Measurements from ENCODE around the gene PCSK5.
"Not testable (repeated sequence)": the region's sequence is repeated elsewhere in the genome, so short reads cannot be mapped to it uniquely, and the experiment has no call there.

PCSK5 gene

DNA sequence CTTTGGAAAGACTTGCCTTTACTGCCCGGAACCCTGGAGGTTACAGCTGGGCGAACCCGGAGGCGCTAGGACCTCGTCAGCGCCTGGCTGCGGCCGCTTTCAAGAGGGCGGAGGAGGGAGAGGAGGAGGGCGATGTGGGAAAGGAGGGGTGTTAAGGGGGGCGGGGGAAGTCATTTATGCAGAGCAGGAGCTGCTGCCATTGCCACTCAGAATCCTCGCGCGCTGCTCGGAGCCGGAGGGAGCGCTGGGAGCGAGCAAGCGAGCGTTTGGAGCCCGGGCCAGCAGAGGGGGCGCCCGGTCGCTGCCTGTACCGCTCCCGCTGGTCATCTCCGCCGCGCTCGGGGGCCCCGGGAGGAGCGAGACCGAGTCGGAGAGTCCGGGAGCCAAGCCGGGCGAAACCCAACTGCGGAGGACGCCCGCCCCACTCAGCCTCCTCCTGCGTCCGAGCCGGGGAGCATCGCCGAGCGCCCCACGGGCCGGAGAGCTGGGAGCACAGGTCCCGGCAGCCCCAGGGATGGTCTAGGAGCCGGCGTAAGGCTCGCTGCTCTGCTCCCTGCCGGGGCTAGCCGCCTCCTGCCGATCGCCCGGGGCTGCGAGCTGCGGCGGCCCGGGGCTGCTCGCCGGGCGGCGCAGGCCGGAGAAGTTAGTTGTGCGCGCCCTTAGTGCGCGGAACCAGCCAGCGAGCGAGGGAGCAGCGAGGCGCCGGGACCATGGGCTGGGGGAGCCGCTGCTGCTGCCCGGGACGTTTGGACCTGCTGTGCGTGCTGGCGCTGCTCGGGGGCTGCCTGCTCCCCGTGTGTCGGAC is at the start of gene PCSK5:
Gene PCSK5 (plus strand): TSS at position 202 of the 805 bp plus-strand sequence. CDS start 509 bp downstream, at position 711.
- peak; percentile 91 for DNase-seq

DNA sequence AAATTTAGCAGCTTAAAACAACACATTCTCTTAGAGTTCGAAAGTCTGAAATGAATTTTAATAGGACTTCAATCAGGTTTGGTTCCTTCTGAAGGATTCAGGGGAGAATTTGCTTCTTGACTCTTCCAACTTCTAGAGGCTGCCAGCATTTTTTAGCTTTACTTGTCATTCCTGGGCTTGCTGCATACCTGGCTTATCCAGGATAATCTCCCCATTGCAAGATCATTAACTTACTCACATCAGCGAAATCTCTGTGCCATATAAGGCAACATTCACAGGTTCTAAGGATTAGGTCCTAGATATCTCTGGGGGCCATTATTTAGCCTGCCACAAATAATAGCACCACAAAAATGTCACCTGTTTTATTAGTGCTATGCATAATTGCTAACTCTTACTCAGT is 46.2 kb upstream of the PCSK5 start:
- DNase-seq: no peak

DNA sequence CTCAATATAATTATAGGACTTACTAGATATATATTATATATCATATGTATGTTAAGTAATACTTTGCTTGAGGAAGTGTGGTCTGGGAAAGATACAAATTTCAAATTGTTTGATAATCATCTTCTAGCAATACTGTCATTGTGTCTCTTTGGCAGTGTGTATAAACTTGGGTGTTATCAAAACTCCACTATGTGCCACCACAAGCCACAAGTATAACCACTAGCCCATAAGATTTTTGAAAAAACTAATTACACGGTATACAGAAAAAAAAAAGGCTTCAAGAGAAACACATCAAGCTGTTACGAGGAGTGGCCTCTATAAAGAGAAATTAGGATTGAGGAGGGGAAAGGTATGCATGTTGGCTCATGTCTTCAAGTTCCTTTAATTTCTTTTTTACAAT is 44.7 kb upstream of the PCSK5 start:
- DNase-seq: no peak

DNA sequence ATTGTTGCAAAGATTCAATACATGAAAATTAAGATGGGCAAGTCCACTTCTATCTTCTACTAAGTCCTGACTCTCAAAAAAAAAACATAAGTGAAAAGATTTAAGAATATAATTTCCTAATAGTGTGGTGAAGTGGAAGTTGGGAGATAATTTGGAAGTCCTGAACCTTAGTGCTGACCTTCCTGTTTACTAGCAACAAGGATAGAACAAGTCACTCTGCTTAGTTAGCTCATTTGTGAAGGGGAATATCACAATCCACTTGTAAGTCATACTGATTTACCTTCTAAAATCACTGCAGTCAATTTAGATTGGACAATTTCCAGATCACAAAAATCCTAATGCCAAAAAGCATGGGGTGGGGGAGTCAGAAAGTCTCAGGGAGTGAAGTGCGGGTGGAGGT is 43.4 kb upstream of the PCSK5 start:
- no peak for DNase-seq

DNA sequence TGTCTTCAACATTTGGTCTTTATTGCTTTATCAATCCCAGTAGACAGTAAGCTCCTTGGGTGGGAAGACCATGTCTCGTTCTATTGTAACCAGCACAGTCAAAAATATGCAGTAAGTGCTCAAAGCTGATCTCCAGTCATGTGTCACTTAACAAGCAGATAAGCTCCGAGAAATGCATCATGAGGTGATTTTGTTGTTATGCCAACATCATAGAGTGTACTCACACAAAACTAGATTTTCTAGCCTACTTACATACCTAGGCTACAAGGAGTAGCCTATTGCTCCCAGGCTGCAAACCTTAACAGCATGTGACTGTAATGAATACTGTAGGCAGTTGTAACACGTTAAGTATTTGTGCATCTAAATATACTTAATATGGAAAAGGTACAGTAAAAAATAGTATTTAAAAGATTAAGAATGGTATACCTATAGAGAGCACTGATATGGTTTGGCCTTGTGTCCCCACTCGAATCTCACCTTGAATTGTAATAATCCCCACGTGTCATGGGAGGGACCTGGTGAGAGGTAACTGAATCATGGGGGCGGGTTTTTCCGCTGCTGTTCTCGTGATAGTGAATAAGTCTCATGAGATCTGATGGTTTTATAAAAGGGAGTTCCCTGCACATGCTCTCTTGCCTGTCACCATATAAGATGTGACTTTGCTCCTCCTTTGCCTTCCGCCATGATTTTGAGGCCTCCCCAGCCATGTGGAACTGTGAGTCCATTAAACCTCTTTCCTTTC is 39.8 kb upstream of the PCSK5 start:
- DNase-seq: no peak

DNA sequence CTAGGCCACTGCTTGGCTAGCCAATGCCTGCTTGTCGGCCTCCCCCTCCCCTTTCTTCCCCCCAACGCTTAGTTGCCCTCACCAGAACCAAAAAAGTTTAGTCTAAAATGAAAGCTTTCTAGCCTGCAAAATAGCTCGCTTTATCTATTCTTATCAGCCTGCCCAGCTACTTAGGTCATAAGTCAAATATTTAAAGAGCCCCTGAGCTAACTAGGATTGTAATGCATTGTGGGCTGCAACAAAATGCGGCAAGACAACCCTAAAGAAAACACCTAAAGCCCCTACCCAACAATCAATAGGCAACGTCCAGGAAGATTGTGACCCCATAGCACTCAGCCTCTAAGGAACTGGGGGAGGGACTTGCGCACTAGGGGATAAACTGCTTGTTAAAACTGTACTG is 38.6 kb upstream of the PCSK5 start:
- no peak for DNase-seq

DNA sequence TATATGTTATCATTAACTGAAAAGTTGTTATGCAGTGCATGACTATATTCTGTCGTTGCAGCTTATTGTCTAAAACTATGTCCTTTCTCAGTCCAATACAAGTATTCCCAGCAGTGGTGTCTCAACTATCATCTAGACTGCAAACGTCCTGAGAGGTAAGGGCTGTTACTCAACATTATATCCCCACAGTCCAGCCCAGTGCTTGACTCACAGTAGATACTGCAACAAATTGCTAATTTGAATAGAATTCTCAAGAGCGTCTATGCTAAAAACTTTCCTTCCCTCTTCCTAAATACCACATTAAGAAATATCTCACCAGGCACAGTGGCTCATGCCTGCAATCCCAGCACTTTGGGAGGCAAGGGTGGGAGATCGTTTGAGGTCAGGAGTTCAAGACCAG is 37.7 kb upstream of the PCSK5 start:
- no peak for DNase-seq

DNA sequence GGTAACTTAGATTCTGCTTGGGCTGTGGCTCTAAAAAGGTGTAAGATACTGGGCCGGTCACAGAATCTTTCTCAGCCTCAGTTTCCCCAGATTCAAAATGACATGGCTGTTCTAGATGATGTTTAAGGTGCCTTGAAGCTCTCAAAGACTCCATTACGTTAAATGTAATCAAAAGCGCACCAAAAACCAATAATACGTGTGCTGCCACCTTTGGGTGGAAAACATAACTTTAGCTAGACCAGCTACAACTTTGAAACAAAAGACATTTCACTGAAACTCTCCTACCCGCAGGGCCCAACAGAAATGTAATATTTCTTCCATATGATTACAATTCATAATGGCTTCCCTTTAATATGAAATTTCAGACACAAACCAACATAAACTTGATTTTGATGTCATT is 35.0 kb upstream of the PCSK5 start:
- DNase-seq: peak; percentile 31

DNA sequence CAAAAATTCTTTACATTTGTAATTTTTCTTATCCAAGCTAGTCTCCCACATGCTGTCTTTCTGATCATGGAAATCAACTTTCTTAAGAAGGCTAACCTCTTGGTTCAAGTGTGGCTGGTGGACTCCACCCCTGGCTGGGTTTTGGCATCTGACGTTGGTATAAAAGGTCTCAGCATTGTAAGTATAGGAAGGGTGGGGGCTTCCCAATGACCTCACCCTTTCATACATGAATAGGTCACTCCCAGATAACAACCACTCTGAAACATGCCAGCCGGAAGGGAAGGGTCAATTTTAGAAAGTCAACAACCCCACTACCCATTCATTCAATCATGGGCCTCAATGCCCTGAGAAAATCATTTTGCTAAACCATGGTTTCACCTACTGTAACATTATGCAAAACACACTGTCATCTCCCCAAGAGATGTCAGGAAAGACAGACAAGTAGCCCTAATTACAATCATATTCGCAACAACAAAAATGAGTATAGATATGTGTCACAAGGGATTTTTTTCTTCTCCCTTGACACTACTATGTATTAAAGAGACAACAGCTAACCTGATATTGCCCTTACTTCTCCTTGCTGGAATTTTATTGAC is 31.9 kb upstream of the PCSK5 start:
- DNase-seq: no peak

DNA sequence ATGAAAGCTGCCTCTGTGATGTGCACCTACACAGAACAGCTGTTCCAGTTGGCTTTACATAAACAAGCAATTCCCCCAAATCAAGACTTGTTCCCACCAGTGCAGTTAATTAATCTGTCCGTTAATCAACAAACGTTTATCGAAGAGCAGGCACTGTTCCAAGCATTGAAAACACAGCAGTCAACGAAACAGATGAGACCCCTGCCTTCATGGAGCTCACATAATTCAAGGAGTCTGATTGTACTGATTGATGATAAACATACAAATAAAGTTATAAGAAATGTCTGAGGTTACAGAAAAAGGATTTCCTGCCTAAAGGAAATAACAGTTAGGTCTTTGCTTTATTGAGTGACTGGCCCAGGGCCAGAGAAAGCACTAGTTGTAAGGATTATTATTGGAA is 26.2 kb upstream of the PCSK5 start:
- DNase-seq: no peak

DNA sequence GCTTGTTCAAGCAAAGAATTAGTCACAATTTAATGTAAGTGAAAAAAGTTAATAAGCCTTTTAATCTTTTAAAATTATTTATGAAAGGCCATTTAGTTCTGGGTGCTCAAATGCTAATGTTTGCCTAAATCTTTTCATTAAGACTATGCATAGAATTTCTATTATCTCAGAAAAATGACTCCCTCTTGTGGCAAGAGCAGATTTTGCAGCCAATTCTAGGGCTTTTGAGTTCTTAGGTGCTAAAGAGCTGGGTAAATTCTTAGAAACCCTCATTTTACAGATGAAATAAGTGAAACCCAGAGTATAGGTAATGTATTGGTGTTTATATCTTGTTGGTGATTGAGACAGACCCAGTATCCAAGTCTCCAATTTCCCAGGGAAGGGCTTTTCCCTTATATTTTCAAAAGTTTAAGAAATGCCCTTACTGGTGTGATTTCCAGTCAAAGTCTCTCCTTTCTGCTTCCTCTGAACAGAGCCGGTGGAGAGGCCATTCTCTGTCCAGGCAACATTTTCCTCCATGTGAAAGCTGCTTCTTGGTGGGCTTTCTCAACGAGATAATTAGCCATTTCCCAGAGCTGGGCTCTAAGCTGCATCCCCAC is 24.1 kb upstream of the PCSK5 start:
- DNase-seq: peak; percentile 70

DNA sequence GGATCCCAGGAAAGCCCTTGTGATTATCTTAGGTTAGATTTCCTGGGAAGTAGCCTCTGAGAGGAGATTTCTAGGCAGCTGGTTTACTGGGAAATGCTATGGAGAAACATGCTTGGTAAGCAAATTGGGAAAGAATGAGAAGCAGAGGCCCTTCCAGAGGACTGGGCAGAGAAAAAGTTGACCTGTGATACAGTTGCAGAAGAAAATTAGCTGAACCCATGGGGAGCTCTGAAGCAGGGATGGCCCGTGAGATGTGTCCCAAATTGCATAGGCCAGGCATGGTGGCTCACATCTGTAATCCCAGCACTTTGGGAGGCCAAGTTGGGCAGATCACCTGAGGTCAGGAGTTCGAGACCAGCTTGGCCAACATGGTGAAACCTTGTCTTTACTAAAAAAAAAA is 21.9 kb upstream of the PCSK5 start:
- not testable (repeated sequence) for DNase-seq

DNA sequence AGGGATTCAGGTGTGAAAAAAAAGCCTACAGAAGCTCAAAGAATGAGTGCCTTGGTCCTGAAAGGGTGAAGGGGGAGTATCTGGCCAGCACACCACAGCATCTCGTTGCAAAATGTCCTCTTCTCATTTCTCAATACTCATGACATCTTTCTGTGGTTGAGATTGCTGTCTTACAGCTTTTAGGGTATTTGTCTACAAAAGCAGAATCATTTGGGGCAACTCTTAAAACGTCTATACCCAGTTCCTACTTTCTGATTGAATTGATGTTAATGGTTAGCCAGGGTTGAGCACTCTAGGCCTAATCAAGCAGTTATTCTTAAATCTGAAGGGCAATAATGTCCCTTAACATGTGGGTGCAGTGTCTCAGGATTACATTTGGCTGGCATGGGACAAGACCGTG is 21.2 kb upstream of the PCSK5 start:
- DNase-seq: no peak

DNA sequence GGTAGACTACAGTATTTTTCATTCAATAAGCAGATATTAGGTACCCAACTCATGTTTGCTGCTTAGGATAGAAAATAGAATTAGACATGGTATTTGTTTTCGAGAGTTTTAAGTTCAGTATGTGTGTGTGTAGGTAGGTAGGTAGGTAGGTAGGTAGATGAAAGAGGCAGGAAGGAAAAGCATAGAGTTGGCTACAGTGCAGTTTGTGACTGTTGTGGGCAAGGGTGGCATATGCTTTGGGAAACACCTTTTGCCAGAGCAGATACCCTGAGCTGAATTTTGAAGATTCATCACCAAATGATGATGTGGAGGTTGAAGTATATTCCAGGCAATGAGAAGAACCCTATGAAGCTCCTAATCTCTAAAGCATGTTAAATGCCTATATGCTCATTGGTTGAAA is 20.0 kb upstream of the PCSK5 start:
- DNase-seq: no peak

DNA sequence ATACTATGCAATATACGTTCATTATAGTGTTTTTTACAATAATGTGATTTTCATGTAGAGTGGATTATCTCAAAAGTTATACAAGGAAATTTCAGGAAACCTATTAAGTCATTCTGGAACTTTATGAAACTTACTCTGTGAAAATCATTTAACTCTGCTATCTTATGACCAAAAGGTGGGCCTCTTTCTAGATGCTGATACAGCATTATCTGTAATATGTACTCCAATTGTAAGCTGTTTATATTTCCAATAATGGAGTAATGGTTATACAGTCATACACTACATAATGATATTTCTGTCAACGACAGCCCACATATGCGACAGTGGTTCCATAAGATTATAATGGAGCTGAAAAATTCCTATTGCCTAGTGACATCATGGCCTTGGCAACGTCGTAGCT is 18.8 kb upstream of the PCSK5 start:
- DNase-seq: no peak

DNA sequence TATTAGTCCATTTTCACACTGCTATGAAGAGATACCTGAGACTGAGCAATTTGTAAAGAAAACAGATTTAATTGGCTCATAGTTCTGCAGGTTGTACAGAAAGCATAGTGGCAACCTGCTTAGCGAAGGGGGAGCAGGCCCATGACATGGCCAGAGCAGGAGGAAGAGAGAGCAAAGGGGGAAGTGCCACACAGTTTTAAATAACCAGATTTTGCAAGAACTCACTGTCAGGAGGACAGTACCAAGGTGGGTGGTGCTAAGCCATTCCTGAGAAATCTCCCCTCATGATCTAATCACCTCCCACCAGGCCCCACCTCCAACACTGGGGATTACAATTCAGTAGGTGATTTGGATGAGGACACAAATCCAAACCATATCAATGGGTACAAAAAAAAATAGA is 16.8 kb upstream of the PCSK5 start:
- DNase-seq: no peak

DNA sequence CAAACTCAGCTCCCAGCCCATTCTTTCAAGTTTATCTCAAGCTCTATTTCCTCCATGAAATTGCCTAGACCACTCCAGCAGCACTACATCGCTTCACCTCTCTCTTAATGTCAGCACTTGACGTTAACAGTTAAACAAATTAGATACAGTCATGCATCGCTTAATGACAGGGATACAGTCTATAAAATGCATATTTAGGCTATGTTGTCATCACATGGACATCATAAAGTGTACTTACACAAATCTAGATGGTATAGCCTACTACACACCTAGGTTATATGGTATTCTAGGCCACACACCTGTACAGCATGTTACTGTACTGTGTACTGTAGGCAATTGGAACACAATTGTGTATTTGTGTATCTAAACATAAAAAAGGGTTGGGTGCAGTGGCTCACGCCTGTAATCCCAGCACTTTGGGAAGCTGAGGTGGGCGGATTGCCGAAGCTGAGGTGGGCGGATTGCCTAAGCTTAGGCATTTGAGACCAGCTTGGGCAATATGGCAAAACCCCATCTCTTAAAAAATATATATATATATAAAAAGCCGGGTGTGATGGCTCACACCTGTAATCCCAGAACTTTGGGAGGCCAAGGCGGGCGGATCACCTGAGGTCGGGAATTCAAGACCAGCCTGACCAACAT is 13.4 kb upstream of the PCSK5 start:
- DNase-seq: no peak

DNA sequence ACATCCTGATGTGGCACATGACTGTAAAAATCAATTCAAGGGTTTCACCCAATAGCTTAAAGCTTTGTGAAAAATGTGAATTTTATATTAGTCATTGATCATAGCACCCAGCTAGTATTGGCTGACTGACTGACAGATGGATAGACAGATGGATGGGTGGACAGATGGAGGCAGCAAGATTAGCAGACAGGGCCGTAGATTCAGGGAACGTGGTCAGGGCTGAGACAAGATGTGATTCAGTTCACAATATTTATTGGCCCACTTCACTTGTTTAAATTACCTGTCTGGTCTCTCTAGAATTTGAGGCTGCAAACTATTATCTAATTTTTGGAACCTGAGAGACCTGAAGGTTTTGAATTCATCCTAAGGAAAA is 12.0 kb upstream of the PCSK5 start:
- no peak for DNase-seq

DNA sequence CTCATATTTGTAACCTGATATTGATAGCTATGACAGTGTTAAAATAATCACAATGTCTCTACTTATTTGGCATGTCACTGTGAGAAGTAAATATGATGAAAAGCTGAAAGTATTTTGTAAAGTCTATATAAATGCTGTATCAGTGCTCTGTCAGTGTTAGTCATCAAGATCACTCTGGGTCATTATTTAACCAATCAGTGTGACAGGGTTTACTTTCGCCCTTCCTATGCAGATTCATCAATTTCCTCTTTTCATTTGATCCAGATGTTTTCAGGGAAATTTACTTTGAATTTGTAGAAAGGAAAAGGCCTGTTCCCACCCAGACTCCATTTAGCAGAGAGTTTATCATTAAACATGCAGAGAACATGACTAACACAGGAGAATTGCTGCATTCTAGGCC is 9.9 kb upstream of the PCSK5 start:
- no peak for DNase-seq

DNA sequence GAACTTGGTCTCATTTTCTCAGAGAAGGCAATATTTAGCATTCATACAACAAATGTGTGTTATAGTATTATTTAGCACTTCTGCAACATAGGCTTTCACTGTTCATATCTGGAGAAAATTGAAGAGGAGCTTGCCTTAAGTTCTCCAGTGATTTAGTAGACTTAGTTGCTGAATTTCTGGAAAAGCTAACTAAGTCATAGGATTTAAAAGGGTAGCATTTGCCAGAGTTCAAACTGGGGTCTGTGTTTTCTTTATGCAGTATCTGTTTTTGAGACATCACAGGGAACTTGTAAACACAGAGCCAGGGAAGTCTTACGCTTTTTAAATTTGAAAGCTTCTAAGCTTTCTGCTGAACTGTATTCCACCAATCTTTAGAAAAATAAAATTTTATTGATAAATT is 8.7 kb upstream of the PCSK5 start:
- DNase-seq: no peak

DNA sequence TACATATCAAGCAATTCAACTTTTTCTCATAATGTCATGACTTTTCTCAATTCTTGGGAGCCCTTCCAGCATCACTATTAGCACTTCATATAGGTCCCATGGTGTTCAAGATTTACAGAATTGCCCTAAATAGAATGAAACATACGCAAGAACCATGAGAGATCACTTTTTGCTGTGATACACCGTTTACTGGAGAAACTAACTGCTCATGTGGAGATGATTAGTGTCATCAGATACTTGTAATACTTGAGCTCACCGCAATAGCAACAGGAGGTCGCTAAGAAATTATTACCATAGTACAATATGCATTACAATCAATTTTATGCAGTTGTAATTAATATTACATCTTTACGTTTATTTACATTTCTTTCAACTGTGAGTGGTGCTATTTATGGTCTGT is 4.8 kb upstream of the PCSK5 start:
- no peak for DNase-seq

DNA sequence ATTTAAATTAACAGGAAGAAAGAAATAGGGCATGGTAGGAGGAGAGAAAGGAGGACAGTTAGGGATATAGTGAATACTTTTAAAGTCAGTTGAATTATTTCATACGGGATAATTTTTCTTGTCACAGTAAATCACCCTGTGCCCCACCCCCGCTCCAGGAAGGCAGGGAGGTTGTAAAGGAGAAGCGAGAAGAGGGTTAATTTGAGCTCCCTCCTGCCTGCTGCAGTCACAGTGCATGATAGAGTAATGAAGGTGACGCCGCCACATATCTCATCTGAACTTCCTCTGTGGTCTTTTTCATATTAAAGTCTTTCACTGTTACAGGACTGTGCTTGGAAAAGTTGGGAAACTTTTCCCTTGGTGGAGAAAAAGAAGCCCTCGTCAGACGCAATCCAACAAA is 896 bp upstream of the PCSK5 start:
- no peak for DNase-seq

DNA sequence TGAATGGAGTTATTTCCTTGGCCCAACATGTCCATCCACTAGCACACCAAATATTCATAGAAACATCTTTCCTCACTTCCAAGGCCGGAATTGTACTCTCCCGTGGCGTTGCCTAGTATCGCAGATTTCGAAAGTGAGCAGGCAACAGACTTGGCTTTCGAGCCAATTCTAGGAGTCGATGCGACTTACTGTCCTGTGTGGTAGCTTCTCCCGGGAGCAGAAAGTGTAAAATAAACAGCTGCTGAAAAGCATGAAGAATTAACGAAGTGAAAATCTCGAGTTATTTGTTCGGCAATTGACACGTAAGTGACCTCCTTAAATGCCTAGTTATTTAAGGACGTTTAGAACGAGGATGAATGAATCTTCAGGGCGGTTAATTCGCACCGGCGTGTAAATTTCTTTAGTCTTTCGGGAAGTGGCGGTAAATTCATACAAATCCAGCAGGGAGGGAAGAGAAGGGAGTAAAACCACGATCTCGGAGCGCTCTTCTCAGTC is 449 bp upstream of the PCSK5 start:
- DNase-seq: peak; percentile 36
